ENCODE data around the gene BAG5.
A peak's percentile ranks its signal among the peaks of the same experiment; 100 is the strongest.
"Not testable (repeated sequence)": the region's sequence is repeated elsewhere in the genome, so short reads cannot be mapped to it uniquely, and the experiment has no call there.

The BAG5 gene

DNA sequence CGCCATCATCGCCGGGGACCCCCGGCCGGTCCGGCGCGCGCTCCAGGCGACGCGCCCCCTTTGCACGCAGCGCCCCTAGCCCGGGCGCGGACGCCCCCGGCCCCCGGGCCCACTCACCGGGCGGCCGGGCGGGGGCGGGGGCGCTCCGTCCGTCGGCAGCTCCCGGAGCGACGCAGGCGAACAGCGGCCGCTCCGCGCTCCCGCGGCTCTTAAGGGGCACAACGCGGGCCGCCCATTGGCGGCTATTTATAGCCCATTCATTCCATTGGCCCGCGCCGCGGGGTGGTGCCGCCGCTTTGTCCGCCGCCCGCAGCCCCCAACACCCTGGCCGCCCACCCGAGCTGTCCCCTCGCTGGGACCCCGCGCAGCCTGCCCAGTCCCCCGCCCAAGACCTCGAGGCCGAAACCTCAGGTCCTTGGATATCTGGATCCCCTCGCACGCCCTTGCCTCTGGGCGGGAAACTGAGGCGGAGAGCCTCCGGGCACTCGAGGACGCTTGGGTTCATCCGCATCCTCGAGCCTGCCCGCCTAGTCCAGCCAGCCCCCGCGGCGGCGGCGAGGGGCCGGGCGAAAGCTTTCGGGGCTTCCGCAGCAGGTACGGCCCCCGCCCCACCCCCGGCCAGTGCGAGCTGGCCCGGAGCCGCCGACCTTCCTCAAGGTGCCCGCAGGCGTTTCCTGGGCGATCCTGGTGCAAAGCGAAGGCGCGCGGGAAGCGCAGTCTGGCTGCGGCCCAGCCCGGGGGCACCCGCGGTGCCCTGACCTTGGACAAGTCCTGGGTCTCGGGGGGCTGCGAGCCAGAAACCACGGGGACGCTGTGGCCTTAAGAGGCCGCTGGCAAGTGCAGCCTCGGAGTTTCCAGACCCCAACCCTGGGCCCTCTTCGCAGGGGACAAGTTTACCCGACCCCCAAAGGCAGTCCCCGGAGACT, 39.5 kb downstream of the BAG5 start, which contains the start of gene CKB:
Gene CKB (minus strand): TSS at position 182 of the 926 bp plus-strand sequence. CDS start 337 bp downstream, outside the sequence.
- no peak for DNase-seq (ENCODE audit: low read depth)

DNA sequence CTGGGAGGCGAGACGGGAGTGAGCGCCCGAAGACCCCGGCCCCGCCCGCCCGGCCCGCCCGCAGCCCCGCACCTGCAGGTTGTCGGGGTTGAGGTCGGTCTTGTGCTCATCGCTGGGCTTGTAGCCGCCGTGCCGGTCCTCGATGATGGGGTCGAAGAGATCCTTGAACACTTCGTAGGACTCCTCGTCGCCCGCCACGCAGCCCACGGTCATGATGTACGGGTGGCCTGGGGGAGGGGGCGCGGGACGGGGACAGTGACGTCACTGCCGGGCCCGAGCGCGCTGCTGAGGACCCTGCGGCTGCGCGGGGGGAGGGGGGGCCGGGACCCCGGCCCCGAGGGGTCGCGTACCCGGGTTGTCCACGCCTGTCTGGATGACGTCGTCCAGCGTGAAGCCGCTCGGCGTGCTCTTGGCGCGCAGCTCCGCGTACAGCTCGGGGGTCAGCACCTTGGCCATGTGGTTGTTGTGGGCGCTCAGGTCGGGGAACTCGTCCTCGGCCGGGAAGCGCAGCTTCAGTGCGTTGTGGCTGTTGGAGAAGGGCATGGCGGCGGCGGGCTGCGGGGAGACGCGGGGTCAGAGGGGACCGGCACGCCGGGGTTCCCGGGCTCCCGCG, 40.4 kb downstream of the BAG5 start:
- DNase-seq (ENCODE audit: low read depth), result no peak

DNA sequence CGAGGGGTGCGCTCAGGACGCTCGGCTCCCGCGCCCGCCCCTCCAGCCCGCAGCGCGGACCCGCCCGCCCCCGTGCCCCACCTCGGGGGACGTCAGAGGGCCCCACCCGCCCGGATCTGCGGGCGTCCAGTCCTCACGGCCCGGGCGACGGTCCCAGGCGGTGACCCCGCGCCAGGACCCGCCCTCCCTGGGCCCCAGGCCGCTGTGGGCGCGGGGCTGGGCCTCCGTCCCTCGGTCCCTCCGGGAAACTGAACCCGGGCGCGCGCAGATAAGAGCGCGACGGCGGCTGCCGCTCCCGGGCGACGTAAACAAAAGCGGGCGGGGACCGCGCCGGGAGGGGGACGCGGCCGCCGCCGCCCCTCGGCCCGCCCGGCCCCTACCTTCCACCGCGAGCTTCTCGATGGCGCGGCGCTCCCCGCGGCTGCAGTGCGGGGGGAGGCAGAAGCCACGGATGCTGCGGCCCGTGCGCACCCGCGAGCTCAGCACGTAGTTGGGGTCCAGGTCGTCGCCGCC, 41.0 kb downstream of the BAG5 start:
- no peak for DNase-seq (ENCODE audit: low read depth)

DNA sequence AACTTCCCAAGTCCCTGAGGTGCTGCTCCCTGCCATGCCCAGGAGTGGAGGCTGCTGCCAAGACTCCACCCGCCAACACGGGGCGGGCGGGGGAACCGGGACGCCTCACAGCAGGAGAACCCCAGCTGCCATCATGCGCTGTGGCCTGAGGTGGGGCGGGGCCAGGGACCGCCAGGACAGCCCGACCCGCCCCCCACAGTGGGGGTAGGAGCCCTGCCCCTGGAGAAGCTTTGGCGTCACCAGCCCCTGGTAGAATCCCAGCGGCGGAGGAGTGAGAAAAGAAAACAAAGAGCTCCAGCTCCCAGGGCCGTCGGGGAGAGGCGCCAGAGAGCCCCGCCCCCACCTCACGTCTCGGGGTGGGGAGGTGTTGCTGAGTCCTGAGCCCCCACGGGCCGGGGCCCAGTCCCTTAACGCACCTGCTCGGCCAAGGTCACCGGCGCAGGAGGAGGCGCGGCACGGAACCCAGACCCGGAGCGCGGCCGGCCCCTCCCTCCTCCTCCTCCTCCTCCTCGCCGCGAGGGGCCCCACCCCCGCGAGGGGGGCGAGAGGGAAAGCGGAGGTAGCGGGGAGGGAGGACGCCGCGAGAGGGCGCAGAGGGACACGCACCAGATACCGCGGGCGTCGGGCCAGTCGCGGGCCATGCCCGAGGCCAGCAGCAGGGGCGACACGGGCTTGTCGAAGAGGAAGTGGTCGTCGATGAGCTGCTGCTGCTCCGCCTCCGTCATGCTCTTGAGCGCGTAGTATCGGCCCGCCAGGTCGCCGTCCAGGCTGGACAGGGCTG, 41.6 kb downstream of the BAG5 start:
- peak; percentile 72 for DNase-seq (ENCODE audit: low read depth)

DNA sequence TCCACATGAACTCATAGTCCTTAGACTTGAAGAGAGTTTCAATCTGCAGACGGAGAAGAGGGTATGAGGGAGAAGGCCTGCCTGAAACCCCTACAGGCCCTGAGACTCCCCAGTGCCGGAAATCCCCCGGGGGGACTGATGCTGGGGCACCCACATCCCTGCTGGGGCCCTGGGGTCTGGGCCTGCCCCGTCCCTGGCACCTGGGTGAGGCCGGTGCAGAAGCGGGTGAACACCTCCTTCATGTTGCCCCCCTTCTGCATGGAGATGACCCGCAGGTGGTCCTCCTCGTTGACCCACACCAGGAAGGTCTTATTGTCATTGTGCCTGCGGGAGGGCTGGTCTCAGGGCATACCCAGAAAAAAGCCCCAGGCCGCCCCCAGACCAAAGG, 42.2 kb downstream of the BAG5 start:
- no peak for DNase-seq (ENCODE audit: low read depth)

DNA sequence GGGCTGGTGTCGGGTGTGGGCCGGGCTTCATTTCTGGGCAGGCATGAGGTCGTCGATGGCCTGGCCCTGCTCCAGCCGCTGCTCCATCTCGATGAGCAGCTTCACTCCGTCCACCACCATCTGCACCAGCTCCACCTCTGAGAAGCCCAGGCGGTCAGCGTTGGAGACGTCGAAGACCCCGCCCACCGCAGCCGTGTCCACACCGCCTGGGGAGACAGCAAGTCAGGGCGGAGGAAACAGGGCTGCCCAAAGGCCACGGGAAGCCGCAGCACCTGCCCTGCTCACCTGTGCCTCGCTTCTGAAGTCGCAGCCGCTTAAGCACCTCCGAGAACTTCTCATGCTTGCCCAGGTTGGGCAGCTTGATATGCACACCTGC, 42.6 kb downstream of the BAG5 start:
- DNase-seq (ENCODE audit: low read depth), result no peak

DNA sequence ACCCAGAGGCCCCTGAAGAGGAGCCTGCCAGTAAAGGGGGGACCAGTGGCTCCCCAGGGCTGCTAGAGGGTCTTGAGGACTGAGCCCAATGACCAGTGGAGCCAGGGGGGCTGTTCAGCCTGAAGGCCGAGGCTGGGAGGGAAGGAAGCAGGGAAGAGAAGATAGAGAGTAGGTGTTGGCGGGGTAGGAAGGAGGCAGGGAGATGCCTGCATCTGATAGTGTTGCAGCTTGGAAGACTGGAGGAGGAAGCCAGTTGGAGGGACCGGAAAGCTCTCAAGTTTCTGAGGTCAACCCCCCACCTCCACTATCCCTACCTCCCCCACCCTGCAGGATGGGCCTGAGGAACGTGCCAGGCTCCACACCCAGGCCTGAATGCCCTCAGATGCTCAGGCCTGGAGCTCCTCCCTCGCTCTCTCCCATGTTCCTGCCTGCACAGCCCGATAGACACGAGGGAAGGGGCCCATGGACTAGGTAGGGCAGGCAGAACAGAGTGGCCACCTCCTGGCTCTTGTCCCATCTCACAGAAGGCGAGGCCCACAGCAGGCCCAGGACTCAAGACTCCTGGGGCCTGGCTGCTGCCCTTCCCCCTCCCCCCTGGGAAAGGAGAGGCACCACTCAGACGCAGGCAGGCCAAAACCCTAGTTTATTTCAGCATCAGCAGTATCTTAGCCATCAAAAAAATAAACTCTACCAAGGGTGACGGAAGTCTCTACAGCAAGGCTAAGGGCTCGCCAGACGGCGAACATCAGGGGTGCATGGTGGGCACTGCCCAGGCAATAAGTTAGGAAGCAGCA, 43.2 kb downstream of the BAG5 start:
- peak; percentile 88 for DNase-seq (ENCODE audit: low read depth)

DNA sequence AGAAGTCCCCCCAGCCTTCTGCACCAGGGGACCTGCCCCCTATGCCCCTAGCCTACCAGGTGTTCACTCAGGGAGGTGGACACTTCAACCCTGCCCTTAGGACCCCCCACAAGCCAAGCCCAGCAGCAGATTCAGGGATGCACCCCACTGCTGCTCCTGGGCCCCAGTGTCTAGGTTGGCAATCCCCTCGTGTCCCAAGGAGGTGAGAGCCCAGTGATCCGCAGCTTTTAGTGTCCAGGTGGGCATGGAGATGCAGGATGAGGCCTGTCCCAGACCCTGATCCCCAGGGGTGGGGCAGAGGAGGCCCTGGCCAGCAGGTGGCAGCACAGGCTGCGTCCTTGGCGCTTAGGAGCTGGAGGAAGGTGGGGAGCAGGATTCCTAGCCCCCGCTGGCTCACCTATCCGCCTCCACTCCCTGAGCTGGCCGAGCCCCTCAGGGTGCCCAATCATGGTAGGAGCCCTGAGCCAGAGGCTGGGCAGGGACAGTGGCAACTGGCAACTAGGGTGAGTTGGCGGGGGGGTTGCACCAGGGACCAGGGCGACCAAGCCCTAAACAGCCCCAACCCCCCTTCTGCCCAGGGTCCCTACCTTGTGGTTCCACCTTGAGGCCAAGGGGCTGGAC, 43.9 kb downstream of the BAG5 start:
- no peak for DNase-seq (ENCODE audit: low read depth)

DNA sequence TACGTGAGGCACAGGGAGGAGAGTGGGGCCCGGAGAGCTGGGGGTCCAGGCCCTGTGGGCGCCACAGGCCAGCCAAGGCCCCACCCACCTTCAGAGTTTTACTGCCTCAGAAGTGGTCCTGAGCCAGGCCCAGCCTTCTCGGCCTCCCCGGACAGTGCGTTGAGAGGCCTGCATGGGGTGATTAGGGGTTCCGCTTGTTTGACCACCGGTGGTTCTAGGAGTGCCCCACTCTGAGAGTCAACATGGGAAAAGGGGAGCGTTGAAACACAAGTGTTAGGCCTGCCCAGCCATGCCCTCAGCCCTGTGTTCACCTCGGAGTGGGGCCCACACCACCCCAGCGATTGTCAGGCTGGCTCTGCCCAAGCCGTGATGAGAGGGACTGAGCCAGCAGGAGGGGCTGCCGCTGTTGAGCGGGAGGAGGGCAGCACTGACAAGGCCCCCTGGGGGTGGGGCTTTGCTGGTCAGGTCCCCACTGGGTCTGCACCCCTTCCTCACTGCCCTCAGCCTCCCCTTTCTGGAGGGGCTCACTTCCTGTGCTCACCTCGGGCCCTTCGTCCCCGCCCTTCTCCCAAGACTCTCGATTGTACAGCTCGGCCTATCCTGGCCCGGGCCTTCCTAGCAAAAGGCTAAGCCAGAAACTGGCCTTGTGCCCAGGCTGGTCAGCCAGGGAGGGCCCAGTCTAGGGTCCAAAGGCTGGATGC, 44.6 kb downstream of the BAG5 start:
- no peak for DNase-seq (ENCODE audit: low read depth)

DNA sequence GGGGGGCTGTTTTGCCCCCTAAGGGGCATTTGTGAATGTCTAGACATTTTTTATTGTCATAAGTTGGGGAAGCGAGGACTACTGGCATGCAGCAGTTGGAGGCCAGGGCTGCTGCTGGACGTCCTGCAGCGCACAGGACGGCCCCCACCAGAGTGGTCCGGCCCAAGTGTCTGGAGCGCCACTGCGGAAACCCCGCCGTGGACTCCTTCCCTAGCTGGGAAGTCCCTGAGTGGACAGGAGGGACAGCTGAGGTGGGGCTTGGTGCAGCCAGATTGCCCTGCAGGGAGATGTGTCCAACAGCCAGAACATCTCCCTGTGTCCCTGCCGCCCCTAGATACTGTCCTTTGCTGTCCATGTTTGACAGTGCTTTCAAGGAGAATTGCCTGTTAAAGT, 45.3 kb downstream of the BAG5 start:
- no peak for DNase-seq (ENCODE audit: low read depth)

DNA sequence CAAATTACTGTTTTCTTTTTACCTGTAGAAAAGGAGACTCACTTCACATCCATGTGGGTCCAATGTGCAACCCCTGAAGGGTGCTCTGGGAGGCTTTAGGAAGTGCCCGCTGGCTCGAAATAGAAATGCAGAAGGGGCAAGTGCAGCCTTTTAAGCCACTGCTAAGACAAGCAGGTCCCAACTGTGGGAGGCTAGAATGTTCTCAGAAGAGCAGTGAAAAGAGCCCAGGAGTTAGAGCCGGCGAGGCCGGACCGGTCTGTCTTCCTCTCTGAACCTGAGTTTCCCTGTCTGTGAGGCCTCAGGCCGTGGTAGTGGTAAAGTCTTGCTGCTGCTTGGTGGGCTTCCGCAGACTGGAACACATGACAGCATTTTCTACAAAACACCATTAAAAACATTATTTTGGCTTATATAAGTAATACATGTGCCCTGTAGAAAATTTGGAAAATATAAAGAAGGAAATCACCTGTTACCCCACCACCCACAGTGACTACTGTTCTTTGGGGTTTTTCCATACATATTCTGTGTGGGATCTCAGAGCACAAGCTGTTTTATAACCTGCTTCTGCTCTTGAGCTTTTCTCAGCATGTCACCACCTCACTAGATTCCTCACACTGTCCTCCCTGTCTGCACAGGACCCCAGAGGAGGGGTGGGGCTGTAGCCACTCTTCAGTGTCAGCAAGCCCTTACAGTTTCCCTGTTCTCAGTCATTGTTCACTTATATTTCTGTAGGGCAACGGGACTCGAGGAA, 45.9 kb downstream of the BAG5 start:
- DNase-seq (ENCODE audit: low read depth), result no peak

DNA sequence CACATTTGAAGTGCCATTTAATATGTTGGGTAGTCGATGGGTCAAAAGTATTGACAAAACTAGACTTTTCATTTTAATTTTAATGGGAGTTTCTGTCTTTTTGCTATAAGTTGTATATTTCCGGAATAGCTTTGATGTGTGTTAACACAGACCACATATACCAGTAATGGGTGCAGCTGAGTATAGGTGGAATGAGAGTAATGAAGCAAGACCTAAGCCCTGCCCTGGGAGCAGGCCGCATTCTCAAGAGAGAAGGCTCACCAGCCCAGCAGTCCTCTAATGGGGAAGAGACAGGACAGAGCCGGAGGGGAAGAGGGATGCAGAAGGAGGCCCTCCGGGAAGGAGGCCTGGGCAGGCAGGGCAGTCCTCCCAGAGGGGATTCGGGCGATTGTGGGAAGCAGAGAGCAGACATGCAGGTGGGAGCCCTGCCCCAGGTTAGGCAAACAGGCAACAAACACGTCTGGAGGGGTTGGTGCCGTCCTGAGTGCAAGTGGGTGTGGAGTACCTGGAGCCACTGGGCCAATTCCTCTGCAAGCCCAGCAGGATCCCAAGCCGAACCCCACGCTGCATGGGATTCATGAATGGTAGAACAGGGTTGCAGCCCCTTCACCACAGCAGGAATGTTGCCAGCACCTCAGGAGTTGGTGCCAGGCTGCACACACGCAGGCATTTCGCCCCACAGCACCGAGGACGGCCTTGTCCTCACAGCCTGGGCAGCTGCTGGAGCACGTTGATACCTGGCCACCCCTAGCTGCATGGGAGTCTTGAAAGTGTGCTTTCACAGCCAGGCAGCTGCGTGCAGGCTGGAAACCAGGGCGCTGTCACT, 47.6 kb downstream of the BAG5 start:
- no peak for DNase-seq (ENCODE audit: low read depth)

DNA sequence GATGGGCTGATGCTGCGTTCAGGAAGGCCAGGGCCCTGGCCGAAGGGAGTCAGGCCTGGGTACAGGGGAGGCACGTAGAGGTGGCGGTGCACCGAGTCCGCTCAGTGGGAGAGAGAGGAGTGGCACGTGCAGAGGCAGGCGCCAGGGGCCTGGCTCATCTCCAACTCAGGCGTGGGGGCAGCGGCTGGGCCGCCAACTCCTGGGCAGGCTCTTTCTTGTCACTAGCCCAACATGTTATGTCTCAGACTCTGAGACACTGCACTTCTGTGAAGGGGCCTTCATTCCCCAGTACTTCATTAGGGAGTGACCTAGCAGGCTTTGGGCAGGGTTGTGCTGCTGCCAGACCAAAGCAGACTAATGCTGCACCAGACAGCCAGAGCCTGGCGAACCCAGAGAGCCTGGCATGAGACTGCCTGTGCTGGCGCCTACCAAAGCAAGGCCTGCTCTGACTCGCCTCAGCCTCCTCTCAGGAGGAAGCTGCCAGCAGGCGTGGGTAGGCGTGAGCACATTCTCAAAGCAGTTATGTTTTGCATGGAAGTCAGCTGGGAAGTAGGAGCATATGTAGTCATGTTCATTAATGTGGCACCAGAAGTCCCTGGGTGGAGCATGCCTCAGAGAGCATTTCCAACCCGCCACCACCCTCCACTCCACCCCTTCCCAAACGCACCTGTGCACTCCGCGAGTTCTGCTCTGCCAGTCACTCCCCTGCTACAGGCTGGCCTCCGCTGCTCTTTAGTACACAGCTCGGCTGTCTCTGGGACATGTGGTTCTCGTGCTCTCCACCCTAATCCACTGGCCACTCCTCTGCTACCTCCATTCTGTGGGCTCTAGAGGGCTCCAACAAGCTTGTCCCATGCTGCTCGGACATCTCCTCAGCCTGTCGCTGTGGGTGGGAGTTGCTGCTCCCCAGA, 49.5 kb downstream of the BAG5 start:
- no peak for DNase-seq (ENCODE audit: low read depth)

DNA sequence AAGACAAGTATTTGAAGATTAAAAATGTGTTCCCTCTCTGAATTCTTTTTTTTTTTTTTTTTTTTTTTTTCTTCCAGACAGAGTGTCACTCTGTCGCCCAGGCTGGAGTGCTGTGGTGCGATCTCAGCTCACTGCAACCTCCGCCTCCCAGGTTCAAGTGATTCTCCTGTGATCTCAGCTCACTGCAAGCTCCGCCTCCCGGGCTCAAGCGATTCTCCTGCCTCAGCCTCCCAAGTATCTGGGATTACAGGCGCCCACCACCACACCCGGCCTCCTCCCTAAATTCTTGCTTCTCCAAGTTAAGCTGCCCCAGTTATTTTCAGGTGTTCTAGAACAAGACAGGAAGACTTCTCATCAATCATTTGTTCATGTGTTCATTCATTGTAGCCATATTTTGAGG, 50.3 kb downstream of the BAG5 start:
- DNase-seq (ENCODE audit: low read depth), result not testable (repeated sequence)

DNA sequence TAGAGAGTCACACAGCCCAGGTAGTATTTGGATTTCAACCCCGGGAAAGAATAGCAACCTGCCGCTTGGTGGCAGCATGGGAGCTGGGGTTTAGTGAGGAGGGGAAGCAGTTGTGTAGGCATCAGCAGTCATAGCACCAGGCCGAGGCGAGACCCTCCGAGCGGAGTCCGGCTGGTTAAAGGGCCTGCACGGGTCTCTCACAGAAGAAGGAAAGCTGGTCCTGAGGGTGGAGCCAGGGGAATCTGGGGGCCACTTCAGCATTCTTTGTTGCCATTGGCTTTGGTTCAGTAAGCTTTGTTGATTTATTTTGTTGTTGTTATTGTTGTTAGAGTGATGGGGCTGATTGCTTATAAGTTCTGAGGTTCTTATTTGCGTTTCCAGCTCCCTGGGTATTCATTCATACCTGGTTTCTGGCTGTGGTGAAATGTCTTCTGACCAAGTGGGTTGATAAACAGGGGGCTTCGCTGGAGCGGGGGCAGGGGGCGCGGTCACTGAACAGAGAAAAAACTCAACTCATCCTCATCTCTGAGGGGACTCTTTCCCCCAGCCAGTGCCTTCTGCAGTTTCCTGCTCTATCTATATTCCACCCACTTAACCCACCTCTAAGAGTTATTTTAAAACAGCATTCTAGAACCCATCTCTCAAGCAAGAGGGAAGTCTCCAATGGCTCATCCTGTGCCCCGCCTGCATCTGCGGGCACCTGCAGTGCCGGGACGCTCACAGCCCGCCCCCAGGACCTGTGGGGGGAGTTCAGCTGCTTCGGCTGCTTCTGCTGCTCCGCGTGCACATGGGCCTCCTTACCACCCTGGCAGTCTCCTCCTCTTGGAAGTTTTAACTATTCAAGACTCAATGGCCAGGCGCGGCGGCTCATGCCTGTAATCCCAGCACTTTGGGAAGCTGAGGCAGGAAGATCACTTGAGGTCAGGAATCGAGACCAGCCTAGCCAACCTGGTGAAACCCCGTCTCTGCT, 51.4 kb downstream of the BAG5 start:
- DNase-seq (ENCODE audit: low read depth), result no peak

DNA sequence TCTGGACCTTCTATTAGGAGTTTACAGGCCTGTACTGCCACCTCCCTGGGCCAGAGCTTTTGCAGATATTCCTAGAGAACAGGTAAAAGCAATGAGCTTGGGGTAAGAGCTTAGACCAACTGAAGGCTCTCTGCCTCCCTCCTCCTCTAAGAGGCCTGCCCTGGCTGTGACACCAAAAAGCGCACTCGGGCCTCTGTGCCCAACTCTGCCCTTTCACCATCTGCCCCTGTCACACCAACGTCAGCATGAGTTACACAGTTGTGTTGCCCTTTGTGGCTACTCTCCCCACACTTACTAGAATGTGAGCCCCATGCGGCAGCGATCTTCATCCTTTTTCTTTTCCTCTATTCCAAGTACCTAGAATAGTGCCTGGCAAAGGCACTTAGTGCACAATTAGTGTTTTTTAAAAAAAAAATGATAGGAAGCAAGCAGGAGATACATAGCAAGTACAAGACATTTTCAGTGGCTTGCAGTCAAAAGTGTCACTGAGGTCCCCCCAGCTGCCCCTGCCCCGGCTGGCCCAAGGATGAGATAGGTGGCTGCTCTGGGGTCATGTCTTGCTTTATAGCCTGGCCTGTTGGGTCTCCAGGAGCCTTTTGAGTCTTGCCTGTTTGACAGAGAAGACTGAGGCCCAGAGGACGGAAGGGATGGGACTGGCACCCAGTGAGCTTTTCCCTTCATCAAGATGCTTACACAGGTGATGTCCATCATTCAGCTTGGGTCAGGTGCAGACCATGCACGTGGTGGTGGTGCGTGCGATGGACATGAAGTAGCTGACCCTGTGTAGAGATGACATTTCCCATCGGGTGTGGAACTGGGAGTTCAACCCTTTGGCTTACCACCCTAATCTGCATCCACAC, 52.4 kb downstream of the BAG5 start:
- no peak for DNase-seq (ENCODE audit: low read depth)
